Type B pancreatic cell (in vitro differentiated cells): ENCODE data around the gene DSCAM. TPM values are rescaled to one million over a fixed set of nuclear protein-coding genes. Genes with fewer than 3 reads are reported as not detected.

Experiments used
- DNase-seq: peaks from one replicate; pipeline ENCODE4 v3.0.0; 2021; ENCODE audit warnings: mixed read lengths; ENCODE audit not compliant: unreplicated experiment; ENCODE audit errors: extremely low spot score
- H3K27ac Mint-ChIP-seq: 2 replicates; pipeline ENCODE4 v1.8.0; 2021; ENCODE audit warnings: mild to moderate bottlenecking, mixed read lengths
- H3K27me3 Mint-ChIP-seq: 2 replicates; pipeline ENCODE4 v1.8.0; 2021; ENCODE audit warnings: mixed read lengths
- H3K36me3 Mint-ChIP-seq: 2 replicates; pipeline ENCODE4 v1.8.0; 2021; ENCODE audit warnings: mixed read lengths
- H3K4me1 Mint-ChIP-seq: one replicate; pipeline ENCODE4 v1.8.0; 2021; ENCODE audit warnings: mixed read lengths; ENCODE audit not compliant: unreplicated experiment
- H3K4me3 Mint-ChIP-seq: 2 replicates; pipeline ENCODE4 v1.8.0; 2021; ENCODE audit warnings: mild to moderate bottlenecking, mixed read lengths
- H3K9me3 Mint-ChIP-seq: 2 replicates; pipeline ENCODE4 v1.8.0; 2021; ENCODE audit warnings: mixed read lengths
- CTCF ChIP-seq: fragments of 200-600 bp; sonication (generic); conservative IDR thresholded peaks from 2 replicates; pipeline ENCODE4 v1.5.0; 2021; ENCODE audit warnings: antibody characterized with exemption, mild to moderate bottlenecking
- total RNA-seq: library from RNA; stranded (reverse); gene quantifications from 2 replicates; pipeline ENCODE4 v1.2.1, GENCODE V29; 2021; ENCODE audit warnings: low replicate concordance

Gene DSCAM
- total RNA-seq, 1 donor from 2014 or later: 1.4 TPM

- no peak for DNase-seq
- Mint-ChIP-seq H3K4me3 (no peak overlapping the region), H3K9me3 (no peaks in the 10 kb centered on the region), H3K4me1 (peaks cover 5% of the 10 kb centered on the region), H3K27ac (no peak overlapping the region), H3K36me3 (no peaks in the 10 kb centered on the region), H3K27me3 (peaks cover 9% of the 10 kb centered on the region)
- no peak for TF ChIP-seq CTCF
These were observed 78.9 kb downstream of the DSCAM start for GRCh38 chr21:40768056-40768455.

- Mint-ChIP-seq H3K27ac (no peak overlapping the region), H3K9me3 (no peaks in the 10 kb centered on the region), H3K4me1 (peaks cover 5% of the 10 kb centered on the region), H3K4me3 (no peak overlapping the region), H3K36me3 (no peaks in the 10 kb centered on the region), H3K27me3 (peaks cover 19% of the 10 kb centered on the region)
- no peak for DNase-seq
- TF ChIP-seq CTCF: no peak
These were observed 80.6 kb downstream of the DSCAM start for GRCh38 chr21:40766381-40766780.

GRCh38 chr21:40765811-40766210, 81.1 kb downstream of the DSCAM start:
- Mint-ChIP-seq H3K27me3 (peaks cover 19% of the 10 kb centered on the region), H3K9me3 (no peaks in the 10 kb centered on the region), H3K27ac (no peak overlapping the region), H3K4me1 (peaks cover 5% of the 10 kb centered on the region), H3K4me3 (no peak overlapping the region), H3K36me3 (no peaks in the 10 kb centered on the region)
- TF ChIP-seq CTCF: no peak
- no peak for DNase-seq

- peaks cover 21% of the 10 kb centered on the region for H3K27me3 Mint-ChIP-seq
- TF ChIP-seq CTCF: no peak
- H3K27ac Mint-ChIP-seq: no peak overlapping the region
- no peak overlapping the region for H3K4me3 Mint-ChIP-seq
- no peak for DNase-seq
- H3K9me3 Mint-ChIP-seq: no peaks in the 10 kb centered on the region
- no peaks in the 10 kb centered on the region for H3K4me1 Mint-ChIP-seq
- no peaks in the 10 kb centered on the region for H3K36me3 Mint-ChIP-seq
These were observed 86.1 kb downstream of the DSCAM start for GRCh38 chr21:40760821-40761220.

- peaks cover 16% of the 10 kb centered on the region for H3K27me3 Mint-ChIP-seq
- no peaks in the 10 kb centered on the region for H3K36me3 Mint-ChIP-seq
- H3K4me3 Mint-ChIP-seq: no peak overlapping the region
- no peaks in the 10 kb centered on the region for H3K4me1 Mint-ChIP-seq
- H3K9me3 Mint-ChIP-seq: no peaks in the 10 kb centered on the region
- H3K27ac Mint-ChIP-seq: no peak overlapping the region
- DNase-seq: no peak
- no peak for TF ChIP-seq CTCF
These were observed 87.9 kb downstream of the DSCAM start for GRCh38 chr21:40759061-40759460.

GRCh38 chr21:40757366-40757765, 89.6 kb downstream of the DSCAM start:
- Mint-ChIP-seq H3K36me3 (no peaks in the 10 kb centered on the region), H3K4me1 (no peaks in the 10 kb centered on the region), H3K27me3 (peaks cover 6% of the 10 kb centered on the region), H3K4me3 (no peak overlapping the region), H3K9me3 (no peaks in the 10 kb centered on the region), H3K27ac (no peak overlapping the region)
- TF ChIP-seq CTCF: no peak
- DNase-seq: no peak
